ENCODE measurements around the gene SLC38A11.

The SLC38A11 gene

GRCh38 chr2:164913640-164914350, 41.5 kb downstream of the SLC38A11 start:
- peak; percentile 61 for DNase-seq

- no peak for DNase-seq
These were observed 42.3 kb downstream of the SLC38A11 start for GRCh38 chr2:164913011-164913410.

- DNase-seq = no peak
These were observed 43.5 kb downstream of the SLC38A11 start for GRCh38 chr2:164911832-164912231.

- peak; percentile 97 for DNase-seq
These were observed 45.0 kb downstream of the SLC38A11 start for GRCh38 chr2:164910101-164910899.

DNA sequence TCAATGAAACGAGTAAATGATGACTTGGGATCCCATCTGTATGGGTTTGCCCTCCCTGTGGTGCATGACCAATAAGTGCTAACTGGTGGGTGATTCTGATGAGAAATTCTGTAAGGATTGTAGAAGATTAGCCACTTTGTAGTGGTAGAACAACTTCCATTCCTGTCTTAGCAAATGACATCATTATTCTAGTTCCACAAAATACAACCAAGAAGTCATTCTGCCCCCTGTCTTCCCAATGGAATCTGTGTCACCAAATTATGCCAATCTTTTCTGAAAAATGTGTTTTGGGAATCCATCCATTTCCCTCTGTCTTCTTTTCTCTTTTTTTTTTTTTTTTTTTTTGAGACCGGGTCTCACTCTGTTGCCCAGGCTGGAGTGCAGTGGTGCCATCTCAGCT, 48.4 kb downstream of the SLC38A11 start:
- DNase-seq = no peak

- DNase-seq = no peak
These were observed 50.0 kb downstream of the SLC38A11 start for GRCh38 chr2:164905307-164905706.

DNA sequence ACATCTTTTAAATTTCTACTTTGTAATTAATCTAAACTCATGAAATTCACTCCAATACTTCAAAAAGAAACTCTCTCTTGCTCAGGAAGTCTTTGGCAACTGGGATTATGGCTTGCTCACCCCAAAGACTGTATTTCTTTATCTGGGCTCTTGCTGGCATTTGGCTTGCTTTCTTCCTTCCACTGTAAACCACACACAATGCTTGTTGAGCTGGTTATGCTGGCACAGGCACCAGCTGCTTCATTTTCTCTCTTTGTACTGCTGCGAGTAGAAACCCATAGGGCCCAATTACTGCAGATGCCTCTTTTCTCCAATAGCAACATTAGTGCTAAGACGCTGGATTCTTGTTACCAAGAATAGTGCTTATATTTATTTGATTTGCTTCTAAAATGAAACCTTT, 51.4 kb downstream of the SLC38A11 start:
- peak; percentile 92 for DNase-seq

DNA sequence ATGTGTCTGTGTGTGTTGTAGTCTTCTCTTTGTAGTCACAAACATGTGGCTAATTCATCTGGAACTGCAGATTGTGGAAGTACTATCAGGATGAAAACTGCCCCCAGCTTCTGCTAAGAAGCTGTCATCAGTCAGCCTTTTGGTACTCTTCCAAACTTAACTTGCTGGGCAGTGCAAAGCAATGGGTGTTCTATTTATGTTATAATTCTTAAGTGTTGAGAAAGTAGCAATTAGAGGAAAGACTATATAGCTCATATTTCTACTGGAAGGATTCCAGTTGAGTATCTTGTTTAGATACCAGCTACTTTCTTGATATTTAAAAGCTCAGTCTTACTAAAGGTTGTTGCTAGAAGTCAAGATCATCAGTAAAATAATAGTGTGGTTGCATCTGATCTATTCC, 52.1 kb downstream of the SLC38A11 start:
- DNase-seq = peak; percentile 89

- no peak for DNase-seq
These were observed 56.2 kb downstream of the SLC38A11 start for GRCh38 chr2:164899121-164899520.

DNA sequence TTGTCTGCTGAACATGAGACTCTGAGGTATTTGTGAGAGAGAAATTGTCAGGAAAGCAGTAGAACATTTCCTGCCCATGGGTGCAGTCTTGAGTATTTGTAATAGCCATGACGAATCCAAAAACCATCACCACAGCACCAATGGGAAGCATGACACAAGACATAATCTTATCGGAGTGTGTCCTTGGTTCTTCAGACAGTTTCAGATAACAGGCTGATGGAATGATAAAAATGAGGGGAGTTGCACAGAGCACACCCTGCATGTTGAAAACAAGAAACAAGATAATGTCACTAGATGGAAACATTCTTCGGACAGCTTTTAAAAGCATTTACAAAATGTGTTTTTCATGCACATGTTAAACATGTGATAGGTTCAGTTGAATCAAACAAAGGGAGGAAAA, 56.9 kb downstream of the SLC38A11 start:
- peak; percentile 55 for DNase-seq

DNA sequence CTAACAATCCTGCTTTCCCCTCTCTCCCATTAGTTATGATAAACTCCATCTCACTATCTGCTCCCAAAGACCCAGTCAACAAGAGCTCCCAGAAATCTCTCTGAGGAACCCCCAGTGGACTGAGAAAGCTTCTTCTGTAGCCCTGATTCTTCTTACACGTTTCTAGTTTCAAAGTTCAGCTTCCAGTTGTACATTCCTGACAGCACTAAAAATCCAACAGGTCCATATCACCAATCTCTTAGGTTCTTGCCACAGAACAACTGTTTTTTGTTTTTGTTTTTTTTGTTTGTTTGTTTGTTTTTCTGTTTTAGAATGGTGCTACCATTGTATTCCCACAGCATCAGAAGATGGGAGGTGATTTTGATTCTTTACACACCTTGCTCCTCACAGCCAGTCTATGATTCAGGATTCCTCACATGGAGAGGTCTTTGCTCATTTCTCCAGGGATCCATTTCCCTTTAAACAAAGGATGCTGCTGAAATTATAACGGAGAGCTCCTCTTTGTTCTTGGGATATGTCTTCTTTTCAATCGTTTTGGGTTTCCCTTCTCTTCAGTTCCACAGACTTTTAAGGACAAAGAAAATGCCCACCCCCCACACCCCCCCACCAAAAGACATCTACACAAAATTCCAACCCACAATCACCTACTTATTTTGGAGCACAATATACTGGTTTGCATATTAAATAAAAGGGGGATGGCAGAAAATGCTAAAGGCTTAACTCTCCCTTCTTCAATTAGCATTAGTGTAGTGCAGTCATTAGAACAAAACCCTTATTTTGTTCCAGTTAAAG, 57.7 kb downstream of the SLC38A11 start:
- DNase-seq = no peak

- peak; percentile 69 for DNase-seq
These were observed 58.5 kb downstream of the SLC38A11 start for GRCh38 chr2:164896634-164897355.

DNA sequence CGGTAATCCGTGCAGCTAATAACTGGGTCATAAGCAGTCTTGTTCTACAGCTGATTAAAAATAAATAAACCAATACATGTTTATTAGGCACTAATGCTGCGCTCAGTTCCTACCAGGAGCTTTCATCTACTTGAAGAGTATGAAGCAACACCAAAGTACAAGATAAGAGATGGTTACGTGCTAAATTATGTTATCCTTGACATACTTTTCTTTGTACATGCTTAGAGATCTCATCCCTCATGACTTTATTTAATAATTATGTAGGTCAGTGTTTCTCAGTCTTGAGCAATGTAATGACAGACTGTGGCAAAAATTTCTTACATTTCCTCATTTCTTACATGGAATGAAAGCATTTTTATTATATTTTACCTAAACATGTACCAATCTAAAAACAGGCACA, 59.1 kb downstream of the SLC38A11 start:
- no peak for DNase-seq

DNA sequence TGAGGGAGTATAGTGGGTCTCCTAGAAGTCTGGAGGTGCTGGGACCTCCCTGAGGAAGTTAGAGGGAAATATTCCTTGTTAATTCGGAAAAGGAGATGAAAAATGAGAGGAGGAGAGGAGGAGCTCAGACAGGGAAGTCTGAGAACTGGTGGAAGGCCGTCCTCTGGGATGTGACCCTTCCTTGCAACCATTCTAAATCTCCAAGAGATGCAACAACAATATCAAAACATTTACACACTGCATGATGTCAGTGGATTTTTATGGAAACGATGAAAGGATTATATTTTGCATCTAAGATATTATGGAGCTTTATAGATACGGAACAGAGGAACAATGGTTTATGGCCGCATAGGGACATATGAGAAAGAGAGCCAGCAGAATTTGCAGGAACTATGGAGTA, 63.9 kb downstream of the SLC38A11 start:
- DNase-seq = peak; percentile 27

DNA sequence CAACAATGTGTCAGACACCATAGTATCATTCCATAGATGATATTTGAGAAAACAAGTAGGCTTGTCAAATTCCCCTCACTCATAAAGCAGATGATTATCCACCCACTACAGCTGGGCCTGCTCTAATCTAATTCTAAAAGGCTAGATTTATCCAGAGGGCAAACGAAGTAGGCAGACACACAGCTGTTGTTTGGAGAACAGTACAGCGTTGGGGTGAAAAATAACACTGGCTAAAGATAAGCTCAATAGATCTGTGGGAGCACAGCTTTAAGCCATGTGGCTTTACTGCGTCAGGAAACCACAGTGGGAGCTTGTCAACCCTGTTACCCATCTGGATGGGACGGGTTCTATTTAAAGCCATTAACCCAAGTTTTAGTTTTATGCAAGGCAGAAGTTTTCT, 64.8 kb downstream of the SLC38A11 start:
- peak; percentile 94 for DNase-seq

GRCh38 chr2:164888592-164888991, 66.7 kb downstream of the SLC38A11 start:
- DNase-seq = no peak

DNA sequence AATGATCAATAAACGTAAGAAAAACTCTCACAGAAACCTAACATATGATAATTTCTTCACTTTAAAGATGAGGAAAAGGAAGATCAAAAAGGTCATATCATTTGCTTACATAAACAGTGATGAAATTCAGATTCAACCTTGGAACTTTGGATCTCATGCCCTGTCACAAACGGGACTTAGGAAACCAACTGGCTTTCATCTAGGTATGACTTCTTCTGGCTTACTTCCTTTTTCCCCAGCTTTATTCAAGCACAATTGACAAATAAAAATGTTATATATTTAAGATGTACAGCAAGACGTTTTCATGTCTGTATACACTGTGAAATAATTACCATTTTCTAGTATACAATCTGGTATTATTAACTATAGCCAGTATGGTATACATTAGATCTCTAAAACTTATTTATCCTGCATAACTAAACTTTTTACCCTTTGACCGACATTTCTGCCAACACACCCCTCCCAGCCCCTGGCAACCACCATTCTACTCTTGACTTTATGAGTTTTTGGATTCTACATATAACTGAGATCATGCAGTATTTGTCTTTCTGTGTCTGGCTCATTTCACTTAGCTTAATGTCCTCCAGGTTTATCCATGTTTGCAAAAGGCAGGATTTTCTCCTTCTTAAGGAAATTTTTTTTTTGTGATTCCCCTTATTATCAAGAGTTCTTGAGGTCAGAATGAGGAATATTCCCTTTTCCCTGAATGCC, 67.7 kb downstream of the SLC38A11 start:
- DNase-seq = no peak

GRCh38 chr2:164882276-164882675, 73.0 kb downstream of the SLC38A11 start:
- no peak for DNase-seq

DNA sequence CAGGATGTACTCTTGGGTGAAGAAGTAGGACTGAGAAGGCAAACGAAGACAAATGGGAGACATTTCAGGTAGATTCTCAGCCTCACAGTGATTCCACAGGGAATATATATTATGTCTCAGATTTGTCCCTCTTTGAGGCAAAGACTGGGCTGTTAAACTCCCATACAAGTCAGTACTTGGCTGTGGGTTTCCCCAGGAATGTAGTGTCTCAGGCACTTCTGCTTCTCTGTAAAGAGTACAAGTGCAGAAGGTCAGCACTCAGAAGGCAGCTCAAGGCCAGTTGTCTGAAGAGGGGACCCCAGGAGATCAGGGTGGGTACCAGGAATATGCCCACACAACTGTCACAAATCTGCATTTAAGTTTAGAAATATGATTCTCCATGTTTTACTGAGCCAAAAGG, 73.8 kb downstream of the SLC38A11 start:
- DNase-seq = no peak

DNA sequence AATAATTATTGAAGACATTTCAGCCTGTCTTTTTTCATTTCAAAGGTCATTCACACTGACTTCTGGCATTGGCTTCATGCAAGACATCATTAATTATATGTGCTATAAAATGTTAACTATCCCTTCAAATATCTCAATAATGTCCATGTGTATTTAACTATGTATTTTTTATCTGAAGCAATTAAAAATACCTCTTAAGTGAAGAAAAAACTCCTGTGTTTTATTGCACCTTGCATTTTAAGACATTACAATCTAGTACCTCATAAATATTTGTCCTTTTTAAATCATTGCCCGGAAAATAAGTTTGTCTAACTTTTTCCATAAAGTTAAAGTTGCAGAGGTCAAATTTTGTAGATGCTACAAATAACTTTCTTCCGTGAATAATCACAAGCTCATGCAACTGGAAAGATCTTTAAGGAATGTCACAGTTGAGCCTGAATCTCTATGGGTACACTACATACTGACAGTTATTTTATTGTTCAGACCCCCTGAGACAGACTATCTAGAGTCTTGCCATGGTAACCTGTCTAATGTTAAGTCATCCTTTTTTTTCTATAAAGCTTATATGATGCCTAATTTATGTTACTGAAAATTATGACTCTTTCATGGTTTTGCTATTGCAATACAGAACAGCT, 75.3 kb downstream of the SLC38A11 start:
- DNase-seq = no peak

- no peak for DNase-seq
These were observed 77.4 kb downstream of the SLC38A11 start for GRCh38 chr2:164877927-164878326.

DNA sequence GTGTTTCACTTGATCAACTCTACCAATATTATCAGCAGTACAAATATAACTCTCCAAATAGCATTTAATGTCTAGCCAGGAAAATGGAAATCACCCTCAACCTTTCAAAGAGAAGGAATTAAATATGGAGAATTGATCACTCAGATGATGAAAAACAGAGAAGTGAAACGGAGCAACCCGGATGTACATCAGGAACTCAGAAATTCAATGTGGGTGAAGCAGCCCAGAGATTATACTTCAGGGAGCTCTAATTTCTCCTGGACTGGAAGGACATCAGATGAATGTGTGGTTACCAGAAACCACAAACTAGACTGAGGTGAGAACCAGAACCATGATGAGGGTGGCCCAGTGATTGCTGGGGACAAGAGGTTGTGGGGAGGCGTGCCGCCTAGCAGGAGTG, 78.2 kb downstream of the SLC38A11 start:
- no peak for DNase-seq
